ENCODE results near the gene PRKAG2. TPM values are rescaled to one million over a fixed set of nuclear protein-coding genes. Genes with fewer than 3 reads are reported as not detected.

The PRKAG2 gene
- total RNA-seq, 2 experiments from 2014 or later: 39.3 to 42.3 TPM

DNA sequence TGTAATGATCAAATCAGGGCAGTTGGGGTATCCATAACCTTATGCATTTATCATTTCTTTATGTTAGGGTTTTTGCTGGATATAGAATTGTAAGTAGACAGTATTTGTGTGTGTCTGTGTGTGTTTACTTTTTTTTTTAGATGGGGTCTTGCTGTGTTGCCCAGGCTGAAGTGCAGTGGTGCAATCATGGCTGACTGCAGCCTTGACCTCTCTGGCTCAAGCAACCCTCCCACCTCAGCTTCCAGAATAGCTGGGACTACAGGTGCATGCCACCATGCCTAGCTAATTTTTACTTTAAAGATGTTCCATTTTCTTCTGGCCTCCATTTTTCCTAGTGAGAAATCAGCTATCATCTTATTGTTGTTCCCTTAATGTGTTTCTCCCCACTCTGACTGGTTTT lies 347.1 kb downstream of the PRKAG2 start:
- DNase-seq (no peak), ATAC-seq (ENCODE audit: poor library complexity) (no peak)
- ChIA-PET CTCF (no interaction called here), POLR2A (interaction anchor here (1.2 kb wide), 1 partner anchor 10 kb away, joined by 3 read pairs; the partner anchor contains the start of gene RHEB)
- Histone ChIP-seq H3K36me3 (ENCODE audit: insufficient read depth, low read length) (no peaks in the 10 kb centered on the region), H3K9me3 (ENCODE audit: control insufficient read depth in 1 of 2, insufficient read depth in 1 of 2, low read length in 2 of 2) (peaks cover 12 to 13% of the 10 kb centered on the region in 2 experiments), H3K27me3 (ENCODE audit: control insufficient read depth in 1 of 2, insufficient read depth in 2 of 2, low read length in 2 of 2) (no peaks in the 10 kb centered on the region), H3K27ac (ENCODE audit: low read depth in 1 of 2, low read length in 2 of 2) (no peak overlapping the region), H3K4me1 (ENCODE audit: insufficient read depth, low read length) (no peaks in the 10 kb centered on the region), H3K4me3 (ENCODE audit: low read length) (no peak overlapping the region)
- Mint-ChIP-seq H3K4me1 (ENCODE audit: low read depth) (no peaks in the 10 kb centered on the region), H3K27me3 (peaks cover 11% of the 10 kb centered on the region), H3K4me3 (no peak overlapping the region), H3K9me3 (peaks cover 13% of the 10 kb centered on the region), H3K36me3 (ENCODE audit: low read depth) (peaks cover 6% of the 10 kb centered on the region), H3K27ac (no peak overlapping the region)
- intact Hi-C loops (cut with DNase I, micrococcal nuclease): loop anchor here in 1 of 2 experiments (10.0 kb wide), 1 partner anchor 185 kb away; the partner anchor contains the start of gene NUB1
- TF ChIP-seq, protein P1, sequence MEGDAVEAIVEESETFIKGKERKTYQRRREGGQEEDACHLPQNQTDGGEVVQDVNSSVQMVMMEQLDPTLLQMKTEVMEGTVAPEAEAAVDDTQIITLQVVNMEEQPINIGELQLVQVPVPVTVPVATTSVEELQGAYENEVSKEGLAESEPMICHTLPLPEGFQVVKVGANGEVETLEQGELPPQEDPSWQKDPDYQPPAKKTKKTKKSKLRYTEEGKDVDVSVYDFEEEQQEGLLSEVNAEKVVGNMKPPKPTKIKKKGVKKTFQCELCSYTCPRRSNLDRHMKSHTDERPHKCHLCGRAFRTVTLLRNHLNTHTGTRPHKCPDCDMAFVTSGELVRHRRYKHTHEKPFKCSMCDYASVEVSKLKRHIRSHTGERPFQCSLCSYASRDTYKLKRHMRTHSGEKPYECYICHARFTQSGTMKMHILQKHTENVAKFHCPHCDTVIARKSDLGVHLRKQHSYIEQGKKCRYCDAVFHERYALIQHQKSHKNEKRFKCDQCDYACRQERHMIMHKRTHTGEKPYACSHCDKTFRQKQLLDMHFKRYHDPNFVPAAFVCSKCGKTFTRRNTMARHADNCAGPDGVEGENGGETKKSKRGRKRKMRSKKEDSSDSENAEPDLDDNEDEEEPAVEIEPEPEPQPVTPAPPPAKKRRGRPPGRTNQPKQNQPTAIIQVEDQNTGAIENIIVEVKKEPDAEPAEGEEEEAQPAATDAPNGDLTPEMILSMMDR (IDR thresholded peaks at IDR 0.05): no peak

GRCh38 chr7:151524845-151525244 lies 352.1 kb downstream of the PRKAG2 start:
- no peak overlapping the region for H3K4me3 Mint-ChIP-seq

GRCh38 chr7:151524331-151524730 lies 352.6 kb downstream of the PRKAG2 start:
- Histone ChIP-seq H3K27me3 (ENCODE audit: control insufficient read depth in 1 of 2, insufficient read depth in 2 of 2, low read length in 2 of 2) (no peaks in the 10 kb centered on the region), H3K36me3 (ENCODE audit: insufficient read depth, low read length) (no peaks in the 10 kb centered on the region), H3K9me3 (ENCODE audit: control insufficient read depth in 1 of 2, insufficient read depth in 1 of 2, low read length in 2 of 2) (peaks cover 0 to 2% of the 10 kb centered on the region in 2 experiments), H3K4me1 (ENCODE audit: insufficient read depth, low read length) (peaks cover 9% of the 10 kb centered on the region), H3K27ac (ENCODE audit: low read depth in 1 of 2, low read length in 2 of 2) (no peak overlapping the region), H3K4me3 (ENCODE audit: low read length) (no peak overlapping the region)
- intact Hi-C loops (cut with DNase I, micrococcal nuclease): loop anchor here in 1 of 2 experiments (5.0 to 10.0 kb wide), 4 partner anchors 180 to 503 kb away; partner anchors contain the start of genes GALNT11, NUB1 and PRKAG2
- Mint-ChIP-seq H3K36me3 (ENCODE audit: low read depth) (peaks cover 5% of the 10 kb centered on the region), H3K4me3 (no peak overlapping the region), H3K4me1 (ENCODE audit: low read depth) (peaks cover 8% of the 10 kb centered on the region), H3K27ac (no peak overlapping the region), H3K27me3 (no peaks in the 10 kb centered on the region), H3K9me3 (no peaks in the 10 kb centered on the region)
- no peak for ATAC-seq (ENCODE audit: poor library complexity)
- ChIA-PET CTCF (no interaction called here), POLR2A (no interaction called here)
- DNase-seq: no peak
- TF ChIP-seq, protein P1 (IDR thresholded peaks at IDR 0.05): no peak

More at GRCh38 chr7:151524845-151525244, 352.1 kb downstream of the PRKAG2 start:
- no peaks in the 10 kb centered on the region for H3K27me3 Mint-ChIP-seq
- DNase-seq (no peak), ATAC-seq (ENCODE audit: poor library complexity) (no peak)
- Histone ChIP-seq H3K36me3 (ENCODE audit: insufficient read depth, low read length) (no peaks in the 10 kb centered on the region), H3K4me3 (ENCODE audit: low read length) (no peak overlapping the region), H3K4me1 (ENCODE audit: insufficient read depth, low read length) (peaks cover 9% of the 10 kb centered on the region), H3K9me3 (ENCODE audit: control insufficient read depth in 1 of 2, insufficient read depth in 1 of 2, low read length in 2 of 2) (peaks cover under 1 to 7% of the 10 kb centered on the region in 2 experiments), H3K27me3 (ENCODE audit: control insufficient read depth in 1 of 2, insufficient read depth in 2 of 2, low read length in 2 of 2) (no peaks in the 10 kb centered on the region), H3K27ac (ENCODE audit: low read depth in 1 of 2, low read length in 2 of 2) (no peak overlapping the region)
- CTCF ChIA-PET: no interaction called here
- peaks cover 4% of the 10 kb centered on the region for H3K4me1 Mint-ChIP-seq (ENCODE audit: low read depth)
- TF ChIP-seq, protein P1 (IDR thresholded peaks at IDR 0.05): no peak
- H3K27ac Mint-ChIP-seq: no peak overlapping the region
- peaks cover 2% of the 10 kb centered on the region for H3K9me3 Mint-ChIP-seq
- intact Hi-C loops (cut with DNase I, micrococcal nuclease): loop anchor here in 1 of 2 experiments (5.0 to 10.0 kb wide), 4 partner anchors 180 to 502 kb away; partner anchors contain the start of genes GALNT11, NUB1 and PRKAG2
- POLR2A ChIA-PET: no interaction called here
- peaks cover 3% of the 10 kb centered on the region for H3K36me3 Mint-ChIP-seq (ENCODE audit: low read depth)
